ENCODE results near the gene MEF2B.

Gene MEF2B

DNA sequence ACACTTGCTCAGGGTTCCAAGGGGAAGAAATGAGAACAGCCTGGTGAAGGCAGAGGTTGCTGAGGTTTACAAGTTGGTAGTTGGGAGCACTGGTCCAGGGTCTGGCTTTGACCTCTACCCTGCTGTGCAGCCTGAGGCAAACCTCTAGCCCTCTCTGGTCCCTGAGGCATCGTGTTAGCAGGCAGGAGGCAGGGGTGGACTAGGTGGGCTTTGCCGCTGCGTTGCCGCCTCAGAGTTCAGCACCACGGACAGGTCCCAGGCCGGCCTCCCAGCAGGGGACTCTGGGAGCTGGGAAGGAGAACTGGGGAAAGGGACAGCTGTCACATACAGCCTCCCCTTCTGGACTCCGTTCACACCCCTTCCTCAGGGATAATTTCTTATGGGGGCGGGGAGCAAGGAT is 44.8 kb upstream of the MEF2B start:
- no peak for TF ChIP-seq CTCF (conservative IDR thresholded peaks at IDR 0.05; ENCODE audit: low read depth, low read length)
- Histone ChIP-seq H3K36me3 (ENCODE audit: insufficient read depth) (no peaks in the 10 kb centered on the region), H3K27ac (no peak overlapping the region), H4K20me1 (ENCODE audit: insufficient read depth) (no peaks in the 10 kb centered on the region), H3K4me3 (IDR thresholded peaks at IDR 0.05; ENCODE audit: insufficient read depth, low read depth, low read length) (no peak overlapping the region), H3K4me2 (no peak overlapping the region), H3K79me2 (ENCODE audit: insufficient read depth, low read depth) (no peaks in the 10 kb centered on the region), H3K4me1 (ENCODE audit: low read depth, poor library complexity, severe bottlenecking) (peaks cover 6% of the 10 kb centered on the region), H3K27me3 (ENCODE audit: insufficient read depth, low read depth) (peaks cover 15% of the 10 kb centered on the region; the same call in 1 of the 2 replicates), H2AFZ (ENCODE audit: low read depth) (no peak overlapping the region), H3K9ac (no peak overlapping the region)

- Histone ChIP-seq H3K4me1 (ENCODE audit: low read depth, poor library complexity, severe bottlenecking) (peaks cover 13% of the 10 kb centered on the region), H3K4me3 (IDR thresholded peaks at IDR 0.05; ENCODE audit: insufficient read depth, low read depth, low read length) (no peak overlapping the region), H4K20me1 (ENCODE audit: insufficient read depth) (no peaks in the 10 kb centered on the region), H3K27me3 (ENCODE audit: insufficient read depth, low read depth) (peaks cover 14% of the 10 kb centered on the region; the same call in 1 of the 2 replicates), H3K9ac (no peak overlapping the region), H3K79me2 (ENCODE audit: insufficient read depth, low read depth) (no peaks in the 10 kb centered on the region), H3K27ac (no peak overlapping the region), H2AFZ (ENCODE audit: low read depth) (no peak overlapping the region), H3K36me3 (ENCODE audit: insufficient read depth) (no peaks in the 10 kb centered on the region), H3K4me2 (no peak overlapping the region)
- no peak for TF ChIP-seq CTCF (conservative IDR thresholded peaks at IDR 0.05; ENCODE audit: low read depth, low read length)
Measured at GRCh38 chr19:19214159-19214490, 44.1 kb upstream of the MEF2B start.

GRCh38 chr19:19213426-19214158 is 43.5 kb upstream of the MEF2B start:
- H3K9ac ChIP-seq: no peak overlapping the region
- H3K27me3 ChIP-seq (ENCODE audit: insufficient read depth, low read depth): peaks cover 14% of the 10 kb centered on the region; the same call in 1 of the 2 replicates
- no peak for TF ChIP-seq CTCF (conservative IDR thresholded peaks at IDR 0.05; ENCODE audit: low read depth, low read length)
- H3K4me2 ChIP-seq: no peak overlapping the region
- H3K36me3 ChIP-seq (ENCODE audit: insufficient read depth): no peaks in the 10 kb centered on the region
- H4K20me1 ChIP-seq (ENCODE audit: insufficient read depth): no peaks in the 10 kb centered on the region
- H3K4me1 ChIP-seq (ENCODE audit: low read depth, poor library complexity, severe bottlenecking): peaks cover 18% of the 10 kb centered on the region
- no peak overlapping the region for H3K27ac ChIP-seq
- H2AFZ ChIP-seq (ENCODE audit: low read depth): no peak overlapping the region
- H3K79me2 ChIP-seq (ENCODE audit: insufficient read depth, low read depth): no peaks in the 10 kb centered on the region
- H3K4me3 ChIP-seq (IDR thresholded peaks at IDR 0.05; ENCODE audit: insufficient read depth, low read depth, low read length): no peak overlapping the region

DNA sequence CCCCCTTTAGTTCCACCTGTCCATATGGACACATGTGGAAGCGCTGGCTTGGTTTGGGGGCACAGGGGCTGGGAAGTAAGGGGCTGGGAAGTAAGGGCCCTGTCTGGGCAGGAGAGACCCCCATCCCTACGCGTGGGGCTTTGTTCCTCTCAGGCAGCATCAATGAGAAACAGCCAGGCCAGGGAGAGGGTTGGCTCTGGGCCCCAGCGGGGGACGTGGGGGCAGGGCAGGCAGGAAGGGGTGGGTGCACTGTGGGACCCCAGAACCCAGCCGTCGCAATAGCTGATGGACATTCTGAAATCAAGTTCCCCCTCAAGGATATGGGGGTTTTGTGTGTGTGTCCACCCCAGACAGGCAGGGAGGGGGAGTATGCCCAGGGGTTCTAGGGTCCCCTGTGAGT is 42.9 kb upstream of the MEF2B start:
- Histone ChIP-seq H3K79me2 (ENCODE audit: insufficient read depth, low read depth) (no peaks in the 10 kb centered on the region), H3K4me3 (IDR thresholded peaks at IDR 0.05; ENCODE audit: insufficient read depth, low read depth, low read length) (no peak overlapping the region), H3K4me1 (ENCODE audit: low read depth, poor library complexity, severe bottlenecking) (peaks cover 13% of the 10 kb centered on the region), H3K9ac (no peak overlapping the region), H4K20me1 (ENCODE audit: insufficient read depth) (no peaks in the 10 kb centered on the region), H3K36me3 (ENCODE audit: insufficient read depth) (no peaks in the 10 kb centered on the region), H3K27me3 (ENCODE audit: insufficient read depth, low read depth) (peaks cover 14% of the 10 kb centered on the region; the same call in 1 of the 2 replicates), H3K4me2 (no peak overlapping the region), H3K27ac (no peak overlapping the region), H2AFZ (ENCODE audit: low read depth) (no peak overlapping the region)
- no peak for TF ChIP-seq CTCF (conservative IDR thresholded peaks at IDR 0.05; ENCODE audit: low read depth, low read length)

All from KMS-11 (cell line).